Thyroid gland (tissue), 4 donors: Measurements from ENCODE around the gene RPUSD1. TPM values are rescaled to one million over a fixed set of nuclear protein-coding genes. Genes with fewer than 3 reads are reported as not detected.

Experiments used
- DNase-seq, 2 donors: peaks; one replicate each; pipeline ENCODE4 v3.0.0-alpha.2; 2019
- H3K27ac ChIP-seq, 3 donors: fragments of 200-600 bp; sonication (generic); 1 replicate in 2 of 3; 2 replicates in 1 of 3; pipeline ENCODE4 v1.5.1; 2016 to 2019; ENCODE audit warnings: mild to moderate bottlenecking in 1 of 3, moderate library complexity in 1 of 3
- H3K27me3 ChIP-seq: fragments of 200-600 bp; sonication (generic); one replicate; pipeline ENCODE4 v1.5.1; 2019
- H3K36me3 ChIP-seq, 2 donors: fragments of 200-600 bp; sonication (generic); one replicate each; pipeline ENCODE4 v1.5.1; 2016 to 2019
- H3K4me1 ChIP-seq, 2 donors: fragments of 200-600 bp; sonication (generic); one replicate each; pipeline ENCODE4 v1.5.1; 2017 to 2019
- H3K4me3 ChIP-seq, 3 donors: fragments of 200-600 bp; sonication (generic); replicated peaks in 1 of 3; 1 replicate in 2 of 3; 2 replicates in 1 of 3; pipeline ENCODE4 v1.5.1; 2016; ENCODE audit warnings: mild to moderate bottlenecking in 1 of 3
- H3K9me3 ChIP-seq: fragments of 200-600 bp; sonication (generic); one replicate; pipeline ENCODE4 v1.5.1; 2017
- POLR2A ChIP-seq, 2 donors: fragments of 450-650 bp; IDR thresholded peaks; one replicate each; pipeline ENCODE4 v1.6.1; 2017; ENCODE audit warnings: antibody characterized with exemption in 2 of 2, mild to moderate bottlenecking in 2 of 2, moderate library complexity in 1 of 2
- WGBS, 2 donors: methylation state at CpG; one replicate each; pipeline ENCODE4 v1.1.5; 2017; 5-methylcytosine and 5-hydroxymethylcytosine counted together
- intact Hi-C: fragments of 100-400 bp; cut with DNase I; formaldehyde crosslinking; loops from one replicate; pipeline ENCODE4 v1.15.1; 2023
- total RNA-seq, 4 donors: library from RNA; depleted of rRNA; stranded (reverse); fragments of >200 nt; gene quantifications; one replicate each; pipeline ENCODE4 v1.2.3, GENCODE V29; 2016
- TF ChIP-seq, protein P1 (sequence below), 6 experiments: fragments of 200-600 bp in 3 of 6; fragments of 450-650 bp in 3 of 6; sonication (generic) in 3 of 6; IDR thresholded peaks; one replicate each; pipeline ENCODE4 v1.5.1; 2016 to 2019; ENCODE audit warnings: antibody characterized with exemption in 6 of 6, mild to moderate bottlenecking in 2 of 6, inconsistent platforms in 1 of 6, moderate library complexity in 1 of 6

The RPUSD1 gene
- total RNA-seq, 4 donors from 2014 or later, result 14.1 to 27.9 (median 20.8) TPM

DNA sequence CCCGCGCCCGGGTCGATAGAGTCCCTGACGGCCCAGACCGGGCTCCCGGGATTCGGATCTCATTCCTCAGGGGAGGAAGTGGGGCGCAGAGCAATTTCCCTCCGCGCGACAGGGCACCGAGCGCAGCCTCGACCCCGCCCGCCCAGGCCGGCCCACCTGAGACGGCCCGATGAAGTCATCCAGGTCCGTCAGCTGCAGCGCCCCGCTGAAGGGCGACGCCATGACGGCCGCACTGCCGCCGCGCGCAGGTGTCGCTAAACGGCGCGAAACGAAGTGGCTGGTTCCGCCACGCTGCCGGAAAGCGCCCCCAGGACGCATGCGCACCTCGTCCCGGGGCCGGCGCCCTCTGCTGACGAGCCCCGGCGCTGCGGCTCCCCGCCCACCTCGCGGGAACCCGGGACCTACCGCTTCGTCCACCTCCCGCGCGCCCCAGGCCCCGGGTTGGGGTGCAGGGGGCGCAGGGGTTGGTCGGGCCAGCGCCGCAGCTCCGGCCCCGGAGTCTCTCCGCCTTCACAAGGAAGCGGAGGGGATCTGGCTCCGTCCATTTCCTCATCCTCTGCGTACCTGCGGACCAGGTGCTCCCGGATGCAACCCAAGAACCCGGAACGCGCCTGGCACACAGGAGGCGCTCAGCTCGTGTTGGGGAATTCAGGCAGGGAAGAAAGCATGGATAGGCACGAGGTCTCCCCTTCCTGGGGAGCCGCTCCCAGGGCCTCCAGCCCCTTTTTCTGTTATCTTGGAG, 47.2 kb downstream of the RPUSD1 start, which contains the start of gene CIAO3:
TSS of gene CIAO3 (minus strand) at position 234 of the 742 bp plus-strand sequence. CDS start at position 222, 12 bp downstream.
- intact Hi-C loops, result no loop called here
- TF ChIP-seq POLR2A (IDR thresholded peaks at IDR 0.05), result peak in 1 of 2 donors; percentile 71
- TF ChIP-seq, protein P1, sequence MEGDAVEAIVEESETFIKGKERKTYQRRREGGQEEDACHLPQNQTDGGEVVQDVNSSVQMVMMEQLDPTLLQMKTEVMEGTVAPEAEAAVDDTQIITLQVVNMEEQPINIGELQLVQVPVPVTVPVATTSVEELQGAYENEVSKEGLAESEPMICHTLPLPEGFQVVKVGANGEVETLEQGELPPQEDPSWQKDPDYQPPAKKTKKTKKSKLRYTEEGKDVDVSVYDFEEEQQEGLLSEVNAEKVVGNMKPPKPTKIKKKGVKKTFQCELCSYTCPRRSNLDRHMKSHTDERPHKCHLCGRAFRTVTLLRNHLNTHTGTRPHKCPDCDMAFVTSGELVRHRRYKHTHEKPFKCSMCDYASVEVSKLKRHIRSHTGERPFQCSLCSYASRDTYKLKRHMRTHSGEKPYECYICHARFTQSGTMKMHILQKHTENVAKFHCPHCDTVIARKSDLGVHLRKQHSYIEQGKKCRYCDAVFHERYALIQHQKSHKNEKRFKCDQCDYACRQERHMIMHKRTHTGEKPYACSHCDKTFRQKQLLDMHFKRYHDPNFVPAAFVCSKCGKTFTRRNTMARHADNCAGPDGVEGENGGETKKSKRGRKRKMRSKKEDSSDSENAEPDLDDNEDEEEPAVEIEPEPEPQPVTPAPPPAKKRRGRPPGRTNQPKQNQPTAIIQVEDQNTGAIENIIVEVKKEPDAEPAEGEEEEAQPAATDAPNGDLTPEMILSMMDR (IDR thresholded peaks at IDR 0.05), result peak; percentile 68 to 99 (median 90)
- Histone ChIP-seq H3K27me3 (no peaks in the 10 kb centered on the region), H3K4me1 (peaks cover 12 to 13% of the 10 kb centered on the region in 2 donors), H3K9me3 (no peaks in the 10 kb centered on the region), H3K27ac (peak within 1 kb of the TSS in 2 of 3 donors; percentile 36 to 54), H3K4me3 (peak within 1 kb of the TSS; percentile 56 to 96 (median 72)), H3K36me3 (peaks cover 5 to 15% of the 10 kb centered on the region in 2 donors)
- 1 to 3% methylated on average over 7 to 13 of the region's 79 CpGs for WGBS, 2 donors
- peak; percentile 85 for DNase-seq

DNA sequence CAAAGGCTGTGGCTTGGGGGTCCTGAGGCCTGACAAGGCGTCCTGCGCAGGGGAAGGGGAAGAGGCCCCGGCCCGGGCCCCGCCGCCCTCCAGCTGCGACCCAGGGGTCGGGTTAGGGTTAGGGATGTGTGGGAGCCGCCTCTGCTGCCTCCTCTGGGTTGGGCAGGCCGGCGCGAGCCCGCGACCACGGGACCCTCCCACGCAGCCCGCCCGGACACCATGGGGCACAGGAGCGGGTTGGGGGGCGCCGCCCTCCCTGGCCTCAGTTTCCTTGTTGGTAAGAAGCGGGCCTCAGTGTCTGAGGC, 47.8 kb downstream of the RPUSD1 start:
- H3K36me3 ChIP-seq, result peaks cover 10 to 20% of the 10 kb centered on the region in 2 donors
- H3K4me3 ChIP-seq, result peak overlapping the region; percentile 56 to 96 (median 72)
- no peaks in the 10 kb centered on the region for H3K9me3 ChIP-seq
- intact Hi-C loops, result no loop called here
- no peaks in the 10 kb centered on the region for H3K27me3 ChIP-seq
- TF ChIP-seq, protein P1 (IDR thresholded peaks at IDR 0.05), result no peak
- TF ChIP-seq POLR2A (IDR thresholded peaks at IDR 0.05), result no peak
- no peak for DNase-seq
- peak overlapping the region in 2 of 3 donors; percentile 36 to 54 for H3K27ac ChIP-seq
- WGBS, 2 donors, result no CpG with 5 or more reads among the region's 22 CpGs
- H3K4me1 ChIP-seq, result peaks cover 12 to 13% of the 10 kb centered on the region in 2 donors

DNA sequence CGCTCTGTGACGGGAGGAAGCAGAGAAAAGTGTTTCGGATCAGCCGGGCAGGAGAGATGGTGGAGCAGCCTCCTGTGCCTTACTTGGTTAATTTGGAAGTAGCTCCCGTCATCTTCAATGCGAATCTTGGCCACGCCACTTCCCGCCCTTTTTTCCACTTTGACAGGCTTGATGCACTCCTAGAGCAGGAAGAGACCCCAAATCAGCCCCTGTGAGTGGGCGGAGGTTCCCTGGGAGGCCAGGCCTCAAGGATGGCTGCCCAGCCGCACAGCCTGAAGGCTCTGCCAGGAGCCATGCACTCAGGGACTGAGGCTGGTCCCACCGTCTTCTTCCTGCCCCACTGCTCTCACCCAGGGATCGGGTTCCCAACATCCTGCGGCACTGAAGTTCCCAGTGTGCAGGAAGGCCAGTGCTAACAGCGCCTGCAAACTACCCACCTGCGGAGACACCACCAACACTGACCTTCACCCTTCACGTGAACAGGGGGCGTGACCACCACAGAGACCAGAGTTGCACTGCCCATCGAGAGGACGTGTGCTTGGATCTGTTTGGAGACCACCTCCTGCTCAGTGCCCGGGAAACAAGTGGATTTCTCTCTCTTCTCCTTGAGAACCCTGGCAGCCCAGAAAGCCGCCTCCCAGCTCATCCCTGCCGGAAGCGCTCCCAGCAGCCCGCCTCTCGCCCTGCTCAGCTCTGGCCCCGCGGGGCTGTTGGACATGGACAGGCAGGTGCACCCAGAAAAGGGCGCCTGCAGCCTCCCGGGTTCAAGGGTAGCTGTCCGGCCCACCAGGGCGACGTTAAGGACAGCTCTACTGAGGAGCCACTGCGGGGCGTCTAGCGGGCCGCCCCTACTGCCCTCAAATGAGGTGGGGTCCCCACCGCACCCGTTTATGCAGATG, 48.4 kb downstream of the RPUSD1 start:
- Histone ChIP-seq H3K4me1 (peaks cover 12 to 13% of the 10 kb centered on the region in 2 donors), H3K4me3 (peak overlapping the region; percentile 56 to 96 (median 72)), H3K36me3 (peaks cover 11 to 20% of the 10 kb centered on the region in 2 donors), H3K27ac (peak overlapping the region in 1 of 3 donors; percentile 54), H3K27me3 (no peaks in the 10 kb centered on the region), H3K9me3 (no peaks in the 10 kb centered on the region)
- WGBS, 2 donors, result 55 to 87% methylated on average over 13 to 26 of the region's 38 CpGs
- TF ChIP-seq, protein P1 (IDR thresholded peaks at IDR 0.05), result no peak
- no peak for TF ChIP-seq POLR2A (IDR thresholded peaks at IDR 0.05)
- intact Hi-C loops, result no loop called here
- no peak for DNase-seq

DNA sequence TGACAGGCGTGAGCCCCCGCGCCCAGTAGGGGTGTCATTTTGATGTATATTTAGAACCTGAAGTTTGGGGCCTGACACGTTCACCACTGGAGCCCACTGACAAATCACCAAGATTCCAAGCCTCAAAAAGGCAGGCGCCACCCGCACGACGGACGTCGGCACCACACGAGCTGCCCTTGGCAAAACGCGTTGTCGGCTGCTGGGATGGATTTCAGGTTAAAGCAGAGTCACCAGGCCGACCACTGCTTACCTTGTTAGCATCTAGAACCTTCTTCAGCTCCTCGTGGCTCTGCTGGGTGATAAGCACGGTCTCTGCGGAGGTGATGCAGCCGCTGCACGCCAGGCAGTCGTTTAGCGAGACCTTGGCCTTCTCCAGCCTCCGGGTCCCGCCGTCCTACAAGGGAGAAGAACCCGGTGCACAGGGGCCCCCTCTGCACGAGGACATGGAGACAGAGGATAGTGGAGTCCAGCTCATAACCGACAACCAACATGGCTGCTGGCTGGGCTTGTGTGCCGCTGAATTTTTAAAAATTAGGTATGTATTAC, 51.2 kb downstream of the RPUSD1 start:
- Histone ChIP-seq H3K4me1 (peaks cover 12 to 13% of the 10 kb centered on the region in 2 donors), H3K4me3 (no peak overlapping the region), H3K9me3 (no peaks in the 10 kb centered on the region), H3K27me3 (no peaks in the 10 kb centered on the region), H3K36me3 (peaks cover 15 to 41% of the 10 kb centered on the region in 2 donors), H3K27ac (no peak overlapping the region)
- no peak for TF ChIP-seq POLR2A (IDR thresholded peaks at IDR 0.05)
- DNase-seq, result no peak
- intact Hi-C loops, result no loop called here
- WGBS, 2 donors, result 96 to 98% methylated on average over 8 to 25 of the region's 29 CpGs

DNA sequence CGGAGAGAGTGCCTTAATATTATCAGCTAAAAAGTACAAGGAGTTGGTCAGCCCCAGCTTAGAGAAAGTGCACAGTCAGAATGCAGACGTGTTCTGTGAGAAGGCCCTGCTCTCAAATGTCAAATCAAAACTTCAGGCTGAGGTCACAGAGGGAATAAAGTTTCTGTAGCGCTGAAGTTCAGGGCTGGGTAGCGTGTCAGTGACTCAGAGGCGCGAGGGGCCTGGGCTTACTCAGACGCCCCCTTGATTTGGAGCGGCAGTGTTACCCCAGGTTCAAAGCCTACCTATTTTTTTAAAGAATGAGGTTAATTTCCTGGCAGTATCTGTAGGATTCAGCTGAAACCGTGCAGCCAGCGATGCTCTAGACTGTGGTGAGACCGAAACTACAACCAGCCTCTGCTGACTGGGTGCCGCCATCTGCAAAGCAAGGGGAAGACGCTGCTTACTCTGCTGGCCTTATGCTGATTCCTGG, 52.2 kb downstream of the RPUSD1 start:
- intact Hi-C loops, result no loop called here
- Histone ChIP-seq H3K9me3 (no peaks in the 10 kb centered on the region), H3K4me1 (peaks cover 8% of the 10 kb centered on the region in 2 donors), H3K36me3 (peaks cover 18 to 41% of the 10 kb centered on the region in 2 donors), H3K4me3 (no peak overlapping the region), H3K27ac (no peak overlapping the region), H3K27me3 (no peaks in the 10 kb centered on the region)
- TF ChIP-seq, protein P1 (IDR thresholded peaks at IDR 0.05), result no peak
- TF ChIP-seq POLR2A (IDR thresholded peaks at IDR 0.05), result no peak
- WGBS, 2 donors, result 91 to 92% methylated on average over 13 of the region's 13 CpGs
- DNase-seq, result no peak
